ENCODE measurements around the gene DOHH.
"Not testable (repeated sequence)": the region's sequence is repeated elsewhere in the genome, so short reads cannot be mapped to it uniquely, and the experiment has no call there.

DOHH gene

DNA sequence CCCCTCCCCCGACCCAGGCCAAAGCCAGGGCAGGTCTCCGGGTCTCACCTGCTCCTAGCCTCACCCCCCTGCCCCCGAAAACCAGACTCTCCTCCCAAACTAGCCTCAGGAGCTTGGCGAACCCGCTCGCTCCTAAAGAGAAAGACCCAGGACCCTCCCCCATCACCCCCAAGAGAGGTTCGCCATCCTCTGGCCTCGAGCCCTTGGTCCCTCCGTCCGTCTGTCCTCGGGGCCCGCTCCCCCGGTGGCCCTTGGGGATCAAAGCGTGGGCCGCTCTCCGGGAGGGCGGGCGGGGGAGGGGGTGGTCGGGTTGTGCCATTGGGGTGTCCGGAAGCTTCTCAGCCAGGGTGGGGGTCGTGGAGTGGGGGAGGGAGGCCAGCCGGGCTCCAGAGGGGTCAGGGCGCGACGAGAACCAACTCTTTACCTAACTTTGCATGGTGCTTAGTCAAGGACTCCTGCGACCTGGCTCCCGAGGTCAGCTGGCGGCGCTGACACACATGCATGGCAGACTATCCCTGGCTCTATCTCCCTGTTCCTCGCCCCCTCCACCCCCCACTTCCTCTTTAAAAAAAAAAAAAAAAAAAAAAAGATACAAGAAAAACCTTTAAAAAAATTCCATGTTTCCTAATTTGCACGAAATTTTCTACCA lies 35.8 kb downstream of the DOHH start:
- in situ Hi-C loops (cut with HindIII; ENCODE audit: low sequenced_read_pairs), result loop anchor here (5.0 kb wide), 1 partner anchor 147 kb away; no protein-coding TSS in a partner anchor

GRCh38 chr19:3463714-3464586 lies 36.5 kb downstream of the DOHH start:
- in situ Hi-C loops (cut with HindIII; ENCODE audit: low sequenced_read_pairs), result no loop called here

DNA sequence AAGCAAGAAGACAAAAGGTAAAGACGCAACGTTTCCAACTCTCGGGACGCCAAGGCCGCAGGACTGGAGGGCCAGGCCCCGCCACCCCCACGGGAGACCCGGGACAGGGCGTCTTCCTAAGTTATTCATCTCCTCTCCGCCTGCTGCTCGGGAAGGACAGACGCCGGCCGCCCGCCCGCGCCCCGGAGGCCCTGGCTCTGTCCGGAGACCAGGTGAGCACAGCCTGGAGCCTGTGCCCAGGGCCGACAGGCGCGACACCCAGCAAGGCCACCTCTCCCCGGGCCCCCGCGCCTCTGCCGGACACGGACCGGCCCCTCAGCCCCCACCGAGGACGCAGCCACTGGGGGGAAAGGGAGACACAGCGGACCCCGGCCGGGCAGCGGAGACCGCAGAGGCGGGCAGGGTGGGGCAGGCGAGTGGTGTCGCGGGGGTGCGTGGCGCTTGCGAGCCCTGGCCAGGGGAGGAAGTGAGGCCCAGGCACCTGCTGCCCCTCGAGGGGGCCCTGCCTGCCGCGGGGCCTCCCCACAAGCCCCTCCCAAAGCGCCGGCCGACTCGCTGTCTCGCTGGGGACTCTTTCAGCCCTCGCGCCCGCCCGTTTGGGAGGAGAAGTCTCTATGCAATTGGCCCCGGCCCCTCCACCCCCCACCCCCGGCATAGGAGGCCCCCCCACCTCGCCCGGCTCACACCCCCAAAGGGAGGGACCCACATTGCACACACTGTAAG lies 37.3 kb downstream of the DOHH start:
- in situ Hi-C loops (cut with HindIII; ENCODE audit: low sequenced_read_pairs), result no loop called here

DNA sequence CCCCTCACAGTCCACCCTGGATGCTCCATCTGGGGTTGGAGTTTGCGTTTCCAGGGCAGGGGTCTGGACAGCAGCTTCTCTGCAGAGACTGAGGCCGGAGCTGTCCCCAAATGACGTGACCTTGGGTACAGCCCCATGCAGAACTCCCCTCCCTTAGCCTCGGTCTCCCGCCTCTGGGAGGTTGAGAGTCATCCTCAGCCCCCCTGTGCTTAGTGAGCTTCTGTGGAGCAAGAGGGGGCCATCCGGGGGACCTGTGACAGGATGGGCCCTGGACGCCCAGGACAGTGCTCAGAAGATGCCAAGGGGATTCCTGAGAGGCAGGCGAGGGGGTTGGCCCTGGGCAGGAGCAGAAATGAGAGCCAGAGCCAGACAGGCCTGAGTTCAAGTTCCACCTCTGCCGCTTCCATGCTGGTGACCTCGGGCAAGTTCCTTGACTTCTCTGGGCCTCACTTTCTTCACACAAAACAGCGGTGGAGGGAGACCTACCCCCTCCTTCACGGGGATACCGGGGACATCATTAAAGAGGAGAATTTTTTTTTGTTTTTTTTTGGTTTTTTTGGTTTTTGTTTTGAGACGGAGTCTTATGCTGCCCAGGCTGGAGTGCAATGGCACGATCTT lies 40.4 kb downstream of the DOHH start:
- in situ Hi-C loops (cut with HindIII; ENCODE audit: low sequenced_read_pairs), result no loop called here

DNA sequence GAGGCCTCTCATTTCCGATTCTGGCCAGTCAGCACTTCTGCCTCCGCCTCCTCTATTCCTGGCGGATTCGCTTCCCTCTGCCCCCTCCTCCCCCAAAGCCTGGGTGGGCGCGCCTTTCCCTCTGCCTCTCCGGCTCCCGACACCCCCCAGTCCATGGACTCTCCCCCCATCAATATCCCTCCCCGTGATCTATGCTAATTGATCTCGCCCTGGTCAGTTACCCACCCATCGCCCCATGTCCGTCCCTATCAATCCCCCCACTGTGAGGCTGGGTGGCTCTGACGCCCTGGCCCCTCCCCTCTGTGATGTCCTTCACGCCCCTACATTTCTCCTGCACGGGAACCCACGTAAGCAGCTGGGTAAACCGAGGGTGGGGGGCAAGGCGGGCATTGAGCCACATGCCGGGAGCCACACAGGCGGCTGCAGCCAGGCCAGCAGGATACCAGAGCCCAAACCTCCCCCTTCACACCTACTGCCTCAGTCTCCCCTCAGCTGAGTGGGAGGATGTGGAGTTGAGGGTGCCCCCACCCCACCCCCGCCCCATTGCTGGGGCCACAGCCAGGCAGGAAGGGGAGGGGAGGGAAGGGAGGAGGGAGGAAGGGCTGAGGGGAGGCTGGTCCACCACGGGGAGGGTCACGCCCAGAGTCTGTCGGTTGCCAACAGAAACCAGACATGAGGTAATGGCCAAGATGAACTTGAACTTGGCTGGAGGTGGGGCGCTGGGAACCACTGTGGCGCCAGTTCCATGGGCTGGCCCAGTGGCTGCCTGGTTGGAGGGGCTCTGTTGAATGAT lies 41.2 kb downstream of the DOHH start:
- in situ Hi-C loops (cut with HindIII; ENCODE audit: low sequenced_read_pairs), result no loop called here

GRCh38 chr19:3458229-3459088 lies 42.0 kb downstream of the DOHH start:
- in situ Hi-C loops (cut with HindIII; ENCODE audit: low sequenced_read_pairs), result no loop called here

- in situ Hi-C loops (cut with HindIII; ENCODE audit: low sequenced_read_pairs), result no loop called here
These were observed 42.8 kb downstream of the DOHH start for GRCh38 chr19:3457528-3458228.

DNA sequence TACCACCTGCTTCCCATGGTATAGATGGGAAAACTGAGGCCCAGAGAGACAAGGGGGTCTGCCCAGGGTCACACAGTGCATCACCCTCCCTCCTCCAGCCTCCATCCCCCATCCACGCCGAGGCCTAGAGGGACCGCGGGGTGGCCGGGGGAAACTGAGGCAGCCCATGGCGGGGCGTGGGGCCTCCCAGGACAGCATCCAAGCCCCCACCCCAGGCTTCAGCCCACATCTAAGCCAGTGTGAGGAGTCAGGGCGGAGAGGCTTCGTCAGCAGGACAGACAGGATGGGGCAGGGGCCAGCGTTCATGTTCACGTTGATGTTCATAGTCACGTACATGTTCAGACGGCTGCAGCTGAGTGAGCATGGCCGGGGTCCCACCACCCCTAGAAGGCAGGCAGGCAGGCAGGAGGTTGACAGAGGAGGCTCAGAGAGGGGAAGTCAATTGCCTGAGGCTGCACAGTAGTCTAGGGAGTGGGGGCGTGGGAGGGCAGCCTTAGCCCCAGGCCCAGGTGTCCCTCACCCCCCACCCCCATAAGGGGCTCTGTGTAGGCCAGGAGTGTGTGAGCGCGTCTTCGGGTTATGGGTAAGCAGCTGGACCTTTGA lies 43.4 kb downstream of the DOHH start:
- in situ Hi-C loops (cut with HindIII; ENCODE audit: low sequenced_read_pairs), result no loop called here

GRCh38 chr19:3455960-3456601 lies 44.4 kb downstream of the DOHH start:
- in situ Hi-C loops (cut with HindIII; ENCODE audit: low sequenced_read_pairs), result no loop called here

DNA sequence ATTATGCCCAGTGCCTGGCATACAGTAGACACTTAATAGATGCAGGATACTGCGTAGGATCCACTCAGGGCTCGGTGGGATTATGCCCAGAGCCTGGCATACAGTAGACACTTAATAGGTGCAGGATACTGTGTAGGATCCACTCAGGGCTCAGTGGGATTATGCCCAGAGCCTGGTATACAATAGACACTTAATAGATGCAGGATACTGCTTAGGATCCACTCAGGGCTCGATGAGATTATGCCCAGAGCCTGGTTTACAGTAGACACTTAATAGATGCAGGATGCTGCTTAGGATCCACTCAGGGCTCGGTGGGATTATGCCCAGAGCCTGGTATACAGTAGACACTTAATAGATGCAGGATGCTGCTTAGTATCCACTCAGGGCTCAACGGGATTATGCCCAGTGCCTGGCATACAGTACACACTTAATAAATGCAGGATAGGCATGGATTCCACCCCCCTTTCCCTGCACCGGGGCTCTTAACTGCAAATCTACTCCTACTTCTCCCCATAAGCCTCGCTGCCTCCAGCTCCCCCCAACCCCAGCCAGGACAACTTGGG lies 45.0 kb downstream of the DOHH start:
- in situ Hi-C loops (cut with HindIII; ENCODE audit: low sequenced_read_pairs), result no loop called here

GRCh38 chr19:3454656-3455392 lies 45.6 kb downstream of the DOHH start:
- in situ Hi-C loops (cut with HindIII; ENCODE audit: low sequenced_read_pairs), result no loop called here

DNA sequence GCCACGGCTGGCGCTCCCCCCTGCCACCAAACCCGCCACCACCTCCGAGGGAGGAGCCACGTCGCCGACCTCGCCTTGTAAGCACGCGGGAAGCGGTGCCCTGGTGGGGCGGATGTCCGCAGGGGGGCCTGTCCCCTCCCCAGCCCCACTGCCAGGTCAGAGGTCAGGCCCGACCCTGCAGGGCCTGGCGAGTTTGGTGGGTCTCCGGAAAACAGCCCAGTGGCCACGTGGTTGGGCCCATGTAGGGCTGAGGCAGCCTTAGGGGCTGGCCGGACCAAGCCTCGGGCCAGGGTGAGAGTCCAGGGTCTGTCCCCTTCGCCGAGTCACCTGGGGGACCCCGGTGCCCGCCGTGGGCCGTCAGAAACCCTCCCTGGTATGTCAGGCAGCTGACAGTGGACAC lies 46.6 kb downstream of the DOHH start:
- in situ Hi-C loops (cut with HindIII; ENCODE audit: low sequenced_read_pairs), result no loop called here

- in situ Hi-C loops (cut with HindIII; ENCODE audit: low sequenced_read_pairs), result not testable (repeated sequence)
These were observed 47.6 kb downstream of the DOHH start for GRCh38 chr19:3452942-3453214.

DNA sequence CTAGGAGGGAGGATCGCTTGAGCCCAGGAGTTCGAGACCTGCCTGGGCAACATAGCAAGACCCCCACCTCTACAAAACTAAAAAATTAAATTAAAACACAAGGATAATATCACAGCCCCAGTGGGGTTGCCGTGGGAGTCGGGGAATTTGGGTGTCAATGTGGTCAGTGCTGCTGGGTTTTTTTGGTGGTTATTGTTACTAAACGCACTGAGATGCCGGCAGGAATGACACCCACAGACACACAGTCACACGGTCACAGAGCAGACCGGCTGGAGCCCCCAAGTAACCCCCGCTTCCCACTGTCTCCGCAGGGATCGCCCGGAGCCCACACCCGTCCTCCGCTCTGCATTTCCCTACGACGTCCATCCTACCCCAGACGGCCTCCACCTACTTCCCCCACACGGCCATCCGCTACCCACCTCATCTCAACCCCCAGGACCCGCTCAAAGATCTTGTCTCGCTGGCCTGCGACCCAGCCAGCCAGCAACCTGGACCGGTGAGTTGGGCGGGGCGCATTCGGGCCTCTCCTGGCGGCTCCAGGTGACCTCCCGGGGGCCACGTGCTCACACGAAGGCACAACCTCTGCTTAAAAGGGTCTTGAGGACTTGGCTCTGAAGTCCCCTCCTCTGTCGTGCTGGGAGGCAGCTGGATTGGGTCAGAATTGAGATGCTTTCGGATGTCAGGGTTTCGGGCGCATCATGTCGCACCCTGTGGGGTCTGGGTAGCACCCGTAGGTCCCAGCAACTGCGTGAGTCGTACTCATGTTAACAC lies 48.1 kb downstream of the DOHH start:
- in situ Hi-C loops (cut with HindIII; ENCODE audit: low sequenced_read_pairs), result no loop called here

- in situ Hi-C loops (cut with HindIII; ENCODE audit: low sequenced_read_pairs), result no loop called here
These were observed 49.0 kb downstream of the DOHH start for GRCh38 chr19:3451451-3451866.

DNA sequence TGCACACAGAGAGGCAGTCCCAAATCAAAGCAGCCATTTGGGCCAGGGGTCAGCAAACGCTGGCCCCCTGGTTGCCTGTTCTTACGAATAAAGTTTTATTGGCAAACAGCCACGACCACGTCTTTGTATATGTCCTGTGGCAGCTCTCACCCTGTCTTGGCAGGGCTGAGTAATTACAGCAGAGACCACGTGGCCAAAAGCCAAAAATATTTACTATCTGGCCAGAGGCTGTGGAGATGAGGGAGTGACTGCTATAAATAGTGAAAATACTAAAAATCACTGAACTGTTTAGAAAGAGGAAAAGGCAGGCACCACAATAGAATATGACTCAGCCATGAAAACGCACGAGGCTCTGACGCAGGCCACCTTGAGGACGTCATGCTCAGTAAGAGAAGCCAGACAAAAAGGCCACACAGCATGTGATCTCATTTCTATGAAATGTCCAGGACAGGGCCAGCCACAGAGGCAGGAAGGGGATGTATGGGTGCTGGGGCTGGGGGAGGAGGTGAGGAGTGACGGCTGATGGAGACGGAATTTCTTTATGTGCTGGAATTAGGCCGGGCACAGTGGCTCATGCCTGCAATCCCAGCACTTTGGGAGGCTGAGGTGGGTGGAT lies 49.6 kb downstream of the DOHH start:
- in situ Hi-C loops (cut with HindIII; ENCODE audit: low sequenced_read_pairs), result no loop called here
